Stimulated activated CD8-positive, alpha-beta memory T cell treated with anti-CD3 and anti-CD28 coated beads, Interleukin-7, amount 100 ng/mL, for 48 hours (primary cell): ENCODE data around the gene FAM161A.

Experiments
- DNase-seq, 2 donors: peaks; one replicate each; pipeline ENCODE4 v3.0.0-alpha.2; 2020; ENCODE audit warnings: low read depth in 1 of 2; ENCODE audit errors: extremely low read depth in 1 of 2

FAM161A gene

GRCh38 chr2:61786876-61787275 is 67.0 kb downstream of the FAM161A start:
- no peak for DNase-seq

GRCh38 chr2:61785583-61785982 is 68.3 kb downstream of the FAM161A start:
- no peak for DNase-seq

- no peak for DNase-seq
These were observed 69.2 kb downstream of the FAM161A start for GRCh38 chr2:61784643-61785042.

- DNase-seq, result no peak
These were observed 77.8 kb downstream of the FAM161A start for GRCh38 chr2:61775956-61776570.
